ENCODE data around the gene FSTL1.
A peak's percentile ranks its signal among the peaks of the same experiment; 100 is the strongest.

Gene FSTL1, protein sequence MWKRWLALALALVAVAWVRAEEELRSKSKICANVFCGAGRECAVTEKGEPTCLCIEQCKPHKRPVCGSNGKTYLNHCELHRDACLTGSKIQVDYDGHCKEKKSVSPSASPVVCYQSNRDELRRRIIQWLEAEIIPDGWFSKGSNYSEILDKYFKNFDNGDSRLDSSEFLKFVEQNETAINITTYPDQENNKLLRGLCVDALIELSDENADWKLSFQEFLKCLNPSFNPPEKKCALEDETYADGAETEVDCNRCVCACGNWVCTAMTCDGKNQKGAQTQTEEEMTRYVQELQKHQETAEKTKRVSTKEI

DNA sequence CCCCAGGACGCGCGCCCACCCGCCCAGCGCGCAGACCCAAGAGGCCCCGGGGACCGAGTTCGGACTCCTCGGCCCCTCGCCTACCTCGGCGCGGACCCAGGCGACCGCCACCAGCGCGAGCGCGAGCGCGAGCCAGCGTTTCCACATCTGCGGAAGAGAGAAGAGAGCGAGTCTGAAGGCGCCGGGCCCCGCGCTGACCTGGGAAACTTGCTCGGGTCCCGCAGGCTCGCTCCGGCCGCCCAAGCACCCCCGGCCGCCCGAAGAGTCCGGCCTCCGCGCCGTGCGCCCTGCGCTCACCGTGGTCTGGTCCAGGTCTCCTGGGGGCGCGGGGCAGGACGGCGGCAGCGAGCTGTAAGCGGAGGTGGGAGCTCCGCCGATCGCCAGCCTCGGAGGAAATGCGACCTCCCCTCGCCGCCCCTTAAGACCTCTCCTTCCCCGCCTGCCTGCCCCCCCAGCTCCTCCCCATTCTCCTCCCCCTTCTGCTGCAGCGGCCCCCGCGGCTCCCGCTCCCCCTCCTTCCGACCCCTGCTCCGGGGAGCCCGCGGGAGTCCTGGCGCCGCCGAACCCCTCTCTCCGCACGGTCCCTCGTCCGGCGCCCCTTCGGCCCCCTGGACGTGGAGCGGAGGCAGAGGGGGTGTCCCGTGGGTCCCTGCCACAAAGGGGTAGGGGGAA lies at the start of gene FSTL1:
Gene FSTL1, minus strand, starts transcription at position 393 of the 672 bp plus-strand sequence. Its CDS starts 246 bp downstream, at position 147.
- H3K27me3 ChIP-seq (ENCODE audit: low read depth), result no peaks in the 10 kb centered on the region
- peaks cover 16% of the 10 kb centered on the region for H3K4me1 ChIP-seq
- 0 out of 2 replicates have a peak, but pooled peaks cover 4% of the 10 kb centered on the region for H3K9me3 ChIP-seq
- H3K36me3 ChIP-seq (replicated peaks), result no peaks in the 10 kb centered on the region; the same call in 1 of the 2 replicates
- H3K4me3 ChIP-seq, result peak within 1 kb of the TSS; percentile 76
- DNase-seq (ENCODE audit: low spot score in 2 of 2), result peak; percentile 56 to 82
- in situ Hi-C loops (cut with MboI; ENCODE audit: low sequenced_read_pairs), result no loop called here

DNA sequence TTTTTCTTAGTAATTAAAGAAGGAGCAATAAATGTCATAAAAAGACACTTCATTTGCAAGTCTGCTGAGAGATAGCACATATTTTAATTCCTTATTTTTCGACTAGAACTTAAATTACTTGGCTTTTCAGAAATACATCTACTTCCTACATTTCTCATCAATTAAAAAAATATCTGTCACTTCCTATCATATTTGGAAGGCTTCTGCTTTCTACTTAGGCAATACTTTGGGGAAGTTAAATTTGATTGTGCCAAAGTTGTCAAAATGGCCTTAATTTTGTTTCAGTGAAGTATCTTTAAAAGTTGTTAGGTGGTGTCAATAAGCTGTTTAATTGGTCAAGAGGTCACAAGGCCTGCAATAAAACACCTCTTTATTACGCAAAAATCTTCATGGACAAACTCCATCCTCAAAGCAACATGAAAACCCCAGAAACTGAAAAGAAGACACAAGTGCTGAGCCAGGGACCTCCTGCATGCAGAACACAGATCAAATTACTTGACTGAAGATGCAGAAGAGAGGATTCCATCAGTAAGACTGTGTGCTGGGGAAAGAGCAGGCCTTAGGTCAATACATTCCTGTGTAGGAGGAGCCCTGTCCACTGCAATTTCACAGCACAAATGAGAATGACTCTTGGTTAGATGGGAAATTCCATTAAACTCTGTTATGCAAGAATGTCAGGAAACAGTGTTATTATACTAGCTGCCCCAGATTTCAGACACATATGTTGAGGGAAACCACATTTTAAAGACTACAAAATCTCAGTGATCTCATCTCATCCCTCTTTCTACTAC lies 48.0 kb upstream of the FSTL1 start:
- H3K9me3 ChIP-seq, result no peaks in the 10 kb centered on the region
- DNase-seq (ENCODE audit: low spot score in 2 of 2), result no peak
- H3K4me1 ChIP-seq, result no peaks in the 10 kb centered on the region
- no peaks in the 10 kb centered on the region for H3K27me3 ChIP-seq (ENCODE audit: low read depth)
- no peak overlapping the region for H3K4me3 ChIP-seq
- H3K36me3 ChIP-seq (replicated peaks), result no peaks in the 10 kb centered on the region
- in situ Hi-C loops (cut with MboI; ENCODE audit: low sequenced_read_pairs), result no loop called here

DNA sequence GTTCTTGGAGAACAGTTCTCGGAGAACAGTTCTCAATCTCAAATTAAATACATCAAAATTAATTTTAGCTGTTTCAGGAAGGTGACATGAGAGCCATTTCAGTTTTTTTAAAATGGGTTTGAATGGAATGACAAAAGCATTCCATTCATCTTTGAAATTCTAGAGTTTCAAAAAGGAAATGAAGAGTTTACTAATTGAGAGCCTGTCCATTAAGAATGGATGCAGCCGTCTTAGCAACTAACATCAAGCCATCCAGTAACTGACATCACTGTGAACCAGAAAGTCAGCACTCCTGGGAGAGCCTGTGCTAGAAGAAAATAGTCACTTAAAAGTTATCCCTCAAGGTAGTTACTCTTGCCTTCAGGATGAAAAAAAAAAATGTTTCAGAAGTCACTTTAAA lies 47.0 kb upstream of the FSTL1 start:
- in situ Hi-C loops (cut with MboI; ENCODE audit: low sequenced_read_pairs), result no loop called here
- no peak for DNase-seq (ENCODE audit: low spot score in 2 of 2)

DNA sequence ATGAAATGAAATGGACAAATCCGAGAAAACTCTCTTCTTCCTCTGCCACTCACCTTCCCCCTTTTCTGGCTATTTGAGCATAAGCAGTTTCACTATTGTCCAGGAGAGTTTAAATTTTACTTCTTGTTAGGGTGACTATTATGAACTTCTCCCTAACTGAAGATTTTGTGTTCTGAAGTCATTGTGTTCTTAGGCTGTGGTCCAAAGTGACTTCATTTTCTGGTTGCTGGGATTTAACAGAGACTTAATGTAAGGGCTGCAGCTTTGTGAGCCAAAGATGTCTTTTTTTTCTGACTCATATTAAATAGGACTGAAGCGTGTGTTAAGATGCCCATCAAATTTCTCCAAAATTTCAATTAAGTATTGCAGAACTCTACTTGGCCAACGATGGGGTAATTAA lies 46.5 kb upstream of the FSTL1 start:
- in situ Hi-C loops (cut with MboI; ENCODE audit: low sequenced_read_pairs), result no loop called here
- DNase-seq (ENCODE audit: low spot score in 2 of 2), result no peak
- no peaks in the 10 kb centered on the region for H3K27me3 ChIP-seq (ENCODE audit: low read depth)
- H3K4me3 ChIP-seq, result no peak overlapping the region
- H3K9me3 ChIP-seq, result no peaks in the 10 kb centered on the region
- H3K4me1 ChIP-seq, result no peaks in the 10 kb centered on the region
- H3K36me3 ChIP-seq (replicated peaks), result no peaks in the 10 kb centered on the region

More for the DNA sequence above, 47.0 kb upstream of the FSTL1 start:
- H3K36me3 ChIP-seq (replicated peaks), result no peaks in the 10 kb centered on the region
- no peak overlapping the region for H3K4me3 ChIP-seq
- no peaks in the 10 kb centered on the region for H3K27me3 ChIP-seq (ENCODE audit: low read depth)
- H3K9me3 ChIP-seq, result no peaks in the 10 kb centered on the region
- no peaks in the 10 kb centered on the region for H3K4me1 ChIP-seq

DNA sequence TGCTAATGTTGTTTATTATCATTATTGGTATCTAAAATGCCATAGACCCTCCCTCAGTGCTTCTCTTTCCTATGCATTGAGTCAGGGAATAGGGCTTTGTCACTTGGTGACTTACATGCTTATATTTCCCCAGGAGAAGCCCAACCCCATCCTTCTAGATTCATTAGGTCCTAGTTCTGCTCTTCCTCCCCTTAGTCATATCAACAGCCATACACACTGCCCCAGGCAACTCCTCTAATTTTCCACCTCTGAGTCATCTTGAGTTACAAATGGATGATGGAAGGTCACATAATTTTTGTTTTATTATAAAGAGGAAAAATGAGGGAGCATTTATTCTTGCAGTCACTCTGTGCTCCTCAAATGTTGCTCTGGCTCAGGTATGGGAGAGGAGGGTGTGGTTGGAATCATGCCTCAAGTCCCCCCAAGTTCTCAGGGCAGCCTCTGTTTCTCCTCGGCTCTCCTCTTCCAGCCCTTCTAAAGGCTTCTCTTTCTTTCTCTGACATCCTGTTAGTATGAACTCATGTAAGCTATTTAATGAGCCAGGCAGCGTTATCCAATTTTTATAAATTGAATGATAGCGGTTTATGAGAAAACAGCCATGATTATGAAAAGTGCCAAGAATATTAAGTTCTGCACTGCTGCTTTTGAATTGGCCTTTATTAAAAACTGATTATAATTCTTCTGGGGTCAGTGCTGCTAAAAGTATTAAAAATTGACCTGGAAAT lies 45.6 kb upstream of the FSTL1 start:
- Histone ChIP-seq H3K27me3 (ENCODE audit: low read depth) (peaks cover 4% of the 10 kb centered on the region; the same call in 1 of the 2 replicates), H3K4me3 (no peak overlapping the region), H3K36me3 (replicated peaks) (no peaks in the 10 kb centered on the region), H3K4me1 (no peaks in the 10 kb centered on the region), H3K9me3 (no peaks in the 10 kb centered on the region)
- in situ Hi-C loops (cut with MboI; ENCODE audit: low sequenced_read_pairs), result no loop called here
- DNase-seq (ENCODE audit: low spot score in 2 of 2), result no peak

DNA sequence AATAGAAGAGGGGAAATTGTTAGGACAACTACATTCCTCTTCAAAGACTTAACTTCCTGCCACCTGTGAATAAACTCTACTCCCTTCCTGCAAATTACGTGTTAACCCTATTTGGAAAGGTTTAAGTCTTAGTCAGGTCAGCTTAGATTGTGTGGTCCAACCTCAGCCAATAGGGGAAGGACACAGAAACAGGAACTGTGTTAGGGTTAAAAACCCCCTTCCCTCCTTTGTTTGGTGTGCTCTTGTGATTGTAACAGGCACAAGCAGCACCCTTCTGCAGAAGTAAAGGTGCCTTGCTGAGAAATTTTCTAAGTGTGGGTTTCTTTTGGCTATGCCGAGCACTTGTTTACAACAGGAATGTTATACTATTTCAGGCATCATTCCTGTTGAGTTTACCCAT lies 45.0 kb upstream of the FSTL1 start:
- in situ Hi-C loops (cut with MboI; ENCODE audit: low sequenced_read_pairs), result no loop called here
- Histone ChIP-seq H3K4me3 (no peak overlapping the region), H3K4me1 (no peaks in the 10 kb centered on the region), H3K9me3 (no peaks in the 10 kb centered on the region), H3K27me3 (ENCODE audit: low read depth) (peaks cover 4% of the 10 kb centered on the region; the same call in 1 of the 2 replicates), H3K36me3 (replicated peaks) (no peaks in the 10 kb centered on the region)
- no peak for DNase-seq (ENCODE audit: low spot score in 2 of 2)

DNA sequence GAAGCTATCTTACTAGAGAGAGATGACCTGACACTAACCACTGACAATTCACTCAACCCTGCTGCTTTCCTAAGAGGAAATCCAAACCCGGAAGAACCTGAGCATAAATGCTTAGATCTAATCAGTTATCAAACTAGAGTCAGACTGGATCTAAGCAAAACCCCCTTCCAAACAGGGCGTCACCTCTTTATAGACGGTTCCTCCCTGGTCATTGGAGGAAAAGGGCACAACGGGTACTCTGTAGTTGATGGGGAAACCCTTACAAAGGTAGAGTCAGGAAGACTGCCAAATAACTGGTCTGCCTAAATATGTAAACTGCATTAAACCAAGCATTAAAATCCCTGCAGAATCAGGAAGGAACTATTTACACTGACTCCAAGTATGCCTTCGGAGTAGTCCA lies 41.3 kb upstream of the FSTL1 start:
- Histone ChIP-seq H3K36me3 (replicated peaks) (no peaks in the 10 kb centered on the region), H3K4me1 (no peaks in the 10 kb centered on the region), H3K27me3 (ENCODE audit: low read depth) (peaks cover 4% of the 10 kb centered on the region; the same call in 1 of the 2 replicates), H3K9me3 (no peaks in the 10 kb centered on the region), H3K4me3 (no peak overlapping the region)
- in situ Hi-C loops (cut with MboI; ENCODE audit: low sequenced_read_pairs), result no loop called here
- no peak for DNase-seq (ENCODE audit: low spot score in 2 of 2)

DNA sequence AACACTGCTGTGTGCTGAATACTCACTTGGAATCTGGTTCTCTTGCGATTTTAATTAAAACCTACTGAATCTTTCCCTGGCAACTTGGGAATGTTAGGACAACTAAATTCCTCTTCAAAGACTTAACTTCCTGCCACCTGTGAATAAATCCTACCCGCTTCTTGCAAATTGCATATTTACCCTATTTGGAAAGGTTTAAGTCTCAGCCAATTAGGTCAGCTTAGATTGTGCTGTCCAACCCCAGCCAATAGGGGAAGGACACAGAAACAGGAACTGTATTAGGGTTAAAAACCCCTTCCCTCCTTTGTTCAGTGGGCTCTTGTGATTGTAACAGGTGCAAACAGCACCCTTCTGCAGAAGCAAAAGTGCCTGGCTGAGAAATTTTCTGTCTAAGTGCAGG lies 38.6 kb upstream of the FSTL1 start:
- Histone ChIP-seq H3K9me3 (no peaks in the 10 kb centered on the region), H3K27me3 (ENCODE audit: low read depth) (peaks cover 4% of the 10 kb centered on the region; the same call in 1 of the 2 replicates), H3K36me3 (replicated peaks) (no peaks in the 10 kb centered on the region), H3K4me1 (no peaks in the 10 kb centered on the region), H3K4me3 (no peak overlapping the region)
- DNase-seq (ENCODE audit: low spot score in 2 of 2), result no peak
- in situ Hi-C loops (cut with MboI; ENCODE audit: low sequenced_read_pairs), result no loop called here

DNA sequence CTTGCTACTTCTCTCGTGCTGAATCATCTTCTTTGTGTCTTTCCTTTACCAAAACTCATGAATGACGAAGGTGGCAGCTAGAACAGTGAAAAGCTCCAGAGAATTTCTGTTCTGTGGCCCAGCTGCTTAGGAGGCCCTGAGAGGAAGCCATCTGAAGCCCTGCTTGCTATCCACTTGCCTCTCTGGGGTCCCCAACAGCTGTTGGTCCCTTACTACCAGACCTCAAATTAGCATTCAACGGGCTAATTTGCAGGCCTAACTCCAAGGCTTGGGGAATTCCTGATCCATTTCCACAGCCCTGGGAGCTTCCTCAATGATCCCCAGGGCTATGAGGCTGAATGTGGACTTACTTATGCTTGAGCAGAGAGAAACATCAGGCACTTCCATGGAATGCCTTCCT lies 37.5 kb upstream of the FSTL1 start:
- H3K4me1 ChIP-seq, result no peaks in the 10 kb centered on the region
- no peak for DNase-seq (ENCODE audit: low spot score in 2 of 2)
- in situ Hi-C loops (cut with MboI; ENCODE audit: low sequenced_read_pairs), result no loop called here

DNA sequence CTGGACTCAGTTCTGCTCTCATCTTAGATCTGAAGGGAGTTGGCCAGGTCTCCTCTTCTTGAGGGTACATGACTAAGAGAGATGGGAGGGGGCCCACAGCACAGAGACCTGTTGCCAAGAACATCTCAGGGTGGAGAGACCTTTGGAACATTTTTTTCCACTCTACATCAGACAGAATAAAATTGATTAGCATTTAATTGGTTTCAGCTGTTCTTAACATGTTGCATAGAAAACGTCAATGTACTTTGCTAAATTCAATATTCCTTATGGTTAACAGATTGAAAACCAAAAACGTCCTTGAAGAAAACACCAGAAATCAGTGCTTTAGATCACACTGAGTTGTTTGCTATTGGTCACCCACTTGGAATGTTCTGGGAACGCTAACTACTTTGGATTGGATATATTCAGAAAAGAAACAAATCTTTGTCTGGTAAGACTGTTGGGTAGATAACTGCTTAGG lies 36.4 kb upstream of the FSTL1 start:
- Histone ChIP-seq H3K36me3 (replicated peaks) (no peaks in the 10 kb centered on the region), H3K4me3 (no peak overlapping the region), H3K27me3 (ENCODE audit: low read depth) (peaks cover 4% of the 10 kb centered on the region; the same call in 1 of the 2 replicates), H3K4me1 (no peaks in the 10 kb centered on the region), H3K9me3 (no peaks in the 10 kb centered on the region)
- in situ Hi-C loops (cut with MboI; ENCODE audit: low sequenced_read_pairs), result no loop called here
- no peak for DNase-seq (ENCODE audit: low spot score in 2 of 2)

More for the DNA sequence above, 37.5 kb upstream of the FSTL1 start:
- Histone ChIP-seq H3K4me3 (no peak overlapping the region), H3K9me3 (no peaks in the 10 kb centered on the region), H3K27me3 (ENCODE audit: low read depth) (peaks cover 4% of the 10 kb centered on the region; the same call in 1 of the 2 replicates), H3K36me3 (replicated peaks) (no peaks in the 10 kb centered on the region)

DNA sequence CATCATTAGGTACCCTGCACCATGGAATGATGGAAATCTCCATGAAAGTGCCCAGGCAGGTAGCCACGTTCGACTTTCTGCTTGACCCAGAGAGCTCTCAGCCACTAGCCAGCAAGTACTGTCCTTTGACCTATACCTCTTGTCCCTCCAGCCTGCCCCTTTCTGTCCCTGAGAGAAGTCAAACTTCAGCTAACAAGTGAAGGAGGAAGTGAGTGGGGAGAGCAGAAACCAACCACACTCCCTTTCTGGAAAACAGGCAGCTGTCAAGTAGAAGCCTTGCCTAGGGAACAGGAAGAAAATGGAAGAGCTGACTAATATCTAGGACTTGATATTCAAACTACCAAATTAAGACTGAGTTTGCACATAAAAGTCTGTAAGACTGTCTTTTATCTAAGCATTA lies 30.3 kb upstream of the FSTL1 start:
- no peak for DNase-seq (ENCODE audit: low spot score in 2 of 2)
- H3K36me3 ChIP-seq (replicated peaks), result no peaks in the 10 kb centered on the region
- no peaks in the 10 kb centered on the region for H3K9me3 ChIP-seq
- no peaks in the 10 kb centered on the region for H3K27me3 ChIP-seq (ENCODE audit: low read depth)
- H3K4me1 ChIP-seq, result no peaks in the 10 kb centered on the region
- in situ Hi-C loops (cut with MboI; ENCODE audit: low sequenced_read_pairs), result no loop called here
- H3K4me3 ChIP-seq, result no peak overlapping the region

DNA sequence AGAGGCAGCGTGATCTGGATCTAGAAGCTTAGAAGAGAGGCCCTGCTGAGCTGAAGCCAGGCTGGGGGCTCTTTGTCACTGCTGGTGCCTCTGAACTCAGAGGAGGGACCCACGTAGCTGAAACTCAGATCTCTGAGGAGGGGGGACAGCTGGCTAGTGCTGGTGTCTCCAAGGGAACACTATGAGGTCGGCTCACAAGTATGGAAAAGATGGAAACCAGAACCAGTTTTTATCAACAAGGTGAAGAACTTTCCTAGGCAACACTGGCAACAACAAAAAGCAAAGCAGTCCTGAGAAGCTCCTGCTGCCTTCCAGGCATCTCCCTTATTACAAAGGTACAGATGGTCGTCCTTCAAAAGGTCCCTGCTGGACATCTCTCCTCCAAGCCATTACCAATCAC lies 27.0 kb upstream of the FSTL1 start:
- no peaks in the 10 kb centered on the region for H3K4me1 ChIP-seq
- no peak for DNase-seq (ENCODE audit: low spot score in 2 of 2)
- no peaks in the 10 kb centered on the region for H3K27me3 ChIP-seq (ENCODE audit: low read depth)
- no peaks in the 10 kb centered on the region for H3K9me3 ChIP-seq
- in situ Hi-C loops (cut with MboI; ENCODE audit: low sequenced_read_pairs), result no loop called here
- H3K36me3 ChIP-seq (replicated peaks), result no peaks in the 10 kb centered on the region
- no peak overlapping the region for H3K4me3 ChIP-seq

DNA sequence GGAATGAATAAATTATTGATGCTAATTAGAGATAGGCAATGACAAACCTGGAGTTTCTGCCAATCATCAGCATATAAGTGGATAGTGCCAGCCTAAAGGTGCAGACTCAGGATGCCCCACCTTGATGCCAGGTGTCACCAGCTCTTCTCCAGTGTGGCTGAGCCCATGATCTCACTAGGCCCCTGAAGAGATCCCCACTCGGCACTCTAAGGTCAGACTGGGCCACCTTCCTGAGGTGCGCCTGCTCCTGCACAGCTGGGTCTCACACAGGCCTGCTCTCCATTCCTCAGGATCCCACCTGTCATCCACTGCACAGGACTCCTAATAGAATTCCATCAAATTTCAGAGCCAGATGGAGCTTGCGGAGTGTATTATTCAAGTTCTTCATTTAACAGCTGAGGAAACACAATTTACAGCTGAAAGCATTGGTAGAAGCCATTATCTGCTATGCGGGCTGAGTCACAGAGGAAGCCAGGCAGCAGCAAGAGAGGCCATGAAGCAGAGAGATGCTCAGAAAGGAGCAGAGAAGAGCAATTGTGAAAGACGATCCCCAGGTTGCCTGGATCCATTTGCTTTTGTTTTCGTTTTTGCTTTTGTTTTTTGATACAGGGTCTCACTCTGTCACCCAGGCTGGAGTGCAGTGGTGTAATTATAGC lies 25.1 kb upstream of the FSTL1 start:
- Histone ChIP-seq H3K36me3 (replicated peaks) (no peaks in the 10 kb centered on the region), H3K9me3 (no peaks in the 10 kb centered on the region), H3K4me1 (no peaks in the 10 kb centered on the region), H3K27me3 (ENCODE audit: low read depth) (no peaks in the 10 kb centered on the region), H3K4me3 (no peak overlapping the region)
- DNase-seq (ENCODE audit: low spot score in 2 of 2), result no peak
- in situ Hi-C loops (cut with MboI; ENCODE audit: low sequenced_read_pairs), result no loop called here

All from HAP-1 (cell line).